Suprapubic skin (tissue), 4 donors: Measurements from ENCODE around the gene SCFD1.
"Not testable (repeated sequence)": the region's sequence is repeated elsewhere in the genome, so short reads cannot be mapped to it uniquely, and the experiment has no call there.

Experiments used
- EP300 ChIP-seq: sonication (generic); formaldehyde crosslinking; IDR thresholded peaks from one replicate; pipeline ENCODE4 v1.6.1; 2017; ENCODE audit warnings: antibody characterized with exemption
- POLR2AphosphoS5 ChIP-seq, 3 donors: sonication (generic); formaldehyde crosslinking; IDR thresholded peaks; one replicate each; pipeline ENCODE4 v1.6.1; 2017; ENCODE audit warnings: antibody characterized with exemption in 3 of 3
- TF ChIP-seq, protein P1 (sequence below), 2 donors: fragments of 200-600 bp in 1 of 2; fragments of 450-650 bp in 1 of 2; sonication (generic) in 1 of 2; IDR thresholded peaks; one replicate each; pipeline ENCODE4 v1.5.1; 2016 to 2019; ENCODE audit warnings: antibody characterized with exemption in 2 of 2, mild to moderate bottlenecking in 1 of 2, moderate library complexity in 1 of 2

DNA sequence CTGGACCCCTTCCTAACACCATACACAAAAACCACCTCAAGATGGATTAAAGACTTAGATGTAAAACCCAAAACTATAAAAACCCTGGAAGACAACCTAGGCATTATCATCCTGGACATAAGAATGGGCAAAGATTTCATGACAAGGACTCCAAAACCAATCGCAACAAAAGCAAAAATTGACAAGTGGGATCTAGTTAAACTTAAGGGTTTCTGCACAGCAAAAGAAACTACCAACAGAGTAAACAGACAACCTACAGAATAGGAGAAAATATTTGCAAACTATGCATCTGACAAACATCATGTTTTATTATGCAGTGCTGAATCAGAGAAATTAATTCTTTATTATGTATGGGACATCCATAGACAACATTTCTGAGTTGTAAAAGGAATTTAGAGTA is 45.8 kb upstream of the SCFD1 start:
- TF ChIP-seq POLR2AphosphoS5 (IDR thresholded peaks at IDR 0.05); EP300: not testable (repeated sequence)
- TF ChIP-seq, protein P1, sequence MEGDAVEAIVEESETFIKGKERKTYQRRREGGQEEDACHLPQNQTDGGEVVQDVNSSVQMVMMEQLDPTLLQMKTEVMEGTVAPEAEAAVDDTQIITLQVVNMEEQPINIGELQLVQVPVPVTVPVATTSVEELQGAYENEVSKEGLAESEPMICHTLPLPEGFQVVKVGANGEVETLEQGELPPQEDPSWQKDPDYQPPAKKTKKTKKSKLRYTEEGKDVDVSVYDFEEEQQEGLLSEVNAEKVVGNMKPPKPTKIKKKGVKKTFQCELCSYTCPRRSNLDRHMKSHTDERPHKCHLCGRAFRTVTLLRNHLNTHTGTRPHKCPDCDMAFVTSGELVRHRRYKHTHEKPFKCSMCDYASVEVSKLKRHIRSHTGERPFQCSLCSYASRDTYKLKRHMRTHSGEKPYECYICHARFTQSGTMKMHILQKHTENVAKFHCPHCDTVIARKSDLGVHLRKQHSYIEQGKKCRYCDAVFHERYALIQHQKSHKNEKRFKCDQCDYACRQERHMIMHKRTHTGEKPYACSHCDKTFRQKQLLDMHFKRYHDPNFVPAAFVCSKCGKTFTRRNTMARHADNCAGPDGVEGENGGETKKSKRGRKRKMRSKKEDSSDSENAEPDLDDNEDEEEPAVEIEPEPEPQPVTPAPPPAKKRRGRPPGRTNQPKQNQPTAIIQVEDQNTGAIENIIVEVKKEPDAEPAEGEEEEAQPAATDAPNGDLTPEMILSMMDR (IDR thresholded peaks at IDR 0.05): not testable (repeated sequence)
